Stimulated activated CD8-positive, alpha-beta memory T cell treated with anti-CD3 and anti-CD28 coated beads, Interleukin-7, amount 100 ng/mL, for 1 hour (primary cell): ENCODE data around the gene KIR3DL3.
"Not testable (repeated sequence)": the region's sequence is repeated elsewhere in the genome, so short reads cannot be mapped to it uniquely, and the experiment has no call there.

ENCODE experiments used
- DNase-seq, 2 donors: peaks; one replicate each; pipeline ENCODE4 v3.0.0-alpha.2; 2020; ENCODE audit warnings: low read depth in 2 of 2

The KIR3DL3 gene

DNA sequence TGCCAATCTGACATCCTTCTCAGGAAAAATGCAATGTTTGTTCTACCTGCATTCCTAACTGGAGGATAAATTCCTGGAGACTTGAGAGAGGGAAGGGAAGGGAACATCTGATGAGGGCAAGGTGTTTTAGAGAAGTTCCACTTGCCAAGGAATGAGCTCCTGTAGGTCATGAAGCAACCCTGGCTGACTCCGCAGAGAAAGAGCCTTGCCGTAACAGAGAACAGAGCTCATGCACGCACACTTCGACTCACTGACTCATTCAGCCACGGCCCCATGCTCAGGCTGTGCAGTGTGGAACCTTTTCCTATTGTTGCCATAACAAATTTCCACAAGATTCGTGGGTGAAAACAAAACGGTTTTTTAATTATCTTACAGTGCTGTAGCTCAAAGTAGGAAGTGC lies 54.7 kb downstream of the KIR3DL3 start:
- not testable (repeated sequence) for DNase-seq

DNA sequence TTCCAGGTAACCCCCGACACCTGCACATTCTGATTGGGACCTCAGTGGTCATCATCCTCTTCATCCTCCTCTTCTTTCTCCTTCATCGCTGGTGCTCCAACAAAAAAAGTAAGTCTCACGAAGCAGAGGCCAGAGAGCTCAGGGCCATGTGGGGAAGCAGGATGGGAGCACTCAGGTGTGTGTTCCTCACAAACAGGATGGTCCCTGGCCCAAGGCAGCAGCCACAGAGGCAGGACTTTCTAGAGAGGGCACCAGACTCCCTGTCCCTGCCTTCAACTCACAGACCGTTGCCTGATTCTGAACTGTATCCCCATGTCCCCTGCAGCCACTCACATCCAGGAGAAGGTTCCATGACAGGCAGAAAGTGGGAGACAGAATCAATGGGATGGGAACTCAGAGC lies 58.7 kb downstream of the KIR3DL3 start:
- not testable (repeated sequence) for DNase-seq
